ENCODE data around the gene ARF4.
A peak's percentile ranks its signal among the peaks of the same experiment; 100 is the strongest.

ARF4 gene

GRCh38 chr3:57604971-57605370 lies 7.8 kb upstream of the ARF4 start:
- peaks cover 50% of the 10 kb centered on the region for H3K9me3 Mint-ChIP-seq
- H3K27ac Mint-ChIP-seq: peak overlapping the region; percentile 42
- H3K4me3 Mint-ChIP-seq: no peak overlapping the region
- H3K36me3 Mint-ChIP-seq (ENCODE audit: low read depth): peaks cover 65% of the 10 kb centered on the region
- DNase-seq: no peak
- TF ChIP-seq CTCF (IDR thresholded peaks at IDR 0.05): no peak
- H3K4me1 Mint-ChIP-seq: no peaks in the 10 kb centered on the region
- H3K27me3 Mint-ChIP-seq (ENCODE audit: low read depth, poor library complexity): peaks cover under 1% of the 10 kb centered on the region

- no peak for DNase-seq
- Mint-ChIP-seq H3K27ac (no peak overlapping the region), H3K9me3 (peaks cover 6% of the 10 kb centered on the region), H3K4me3 (no peak overlapping the region), H3K27me3 (ENCODE audit: low read depth, poor library complexity) (no peaks in the 10 kb centered on the region), H3K36me3 (ENCODE audit: low read depth) (peaks cover 28% of the 10 kb centered on the region), H3K4me1 (peaks cover 24% of the 10 kb centered on the region)
- no peak for TF ChIP-seq CTCF (IDR thresholded peaks at IDR 0.05)
Measured at GRCh38 chr3:57600195-57600594, 3.1 kb upstream of the ARF4 start.

- peak overlapping the region; percentile 30 for H3K27ac Mint-ChIP-seq
- no peaks in the 10 kb centered on the region for H3K9me3 Mint-ChIP-seq
- no peak for DNase-seq
- no peaks in the 10 kb centered on the region for H3K27me3 Mint-ChIP-seq (ENCODE audit: low read depth, poor library complexity)
- no peak for TF ChIP-seq CTCF (IDR thresholded peaks at IDR 0.05)
- peaks cover 29% of the 10 kb centered on the region for H3K36me3 Mint-ChIP-seq (ENCODE audit: low read depth)
- peak overlapping the region; percentile 98 for H3K4me3 Mint-ChIP-seq
- H3K4me1 Mint-ChIP-seq: peaks cover 35% of the 10 kb centered on the region
Measured at GRCh38 chr3:57598765-57599360, 1.7 kb upstream of the ARF4 start.

GRCh38 chr3:57596495-57597126 lies 533 bp downstream of the ARF4 start:
- H3K9me3 Mint-ChIP-seq: no peaks in the 10 kb centered on the region
- peak; percentile 72 for DNase-seq
- H3K27ac Mint-ChIP-seq: peak overlapping the region; percentile 100
- no peak for TF ChIP-seq CTCF (IDR thresholded peaks at IDR 0.05)
- H3K4me1 Mint-ChIP-seq: peaks cover 43% of the 10 kb centered on the region
- H3K4me3 Mint-ChIP-seq: peak overlapping the region; percentile 98
- H3K36me3 Mint-ChIP-seq (ENCODE audit: low read depth): peaks cover 40% of the 10 kb centered on the region
- H3K27me3 Mint-ChIP-seq (ENCODE audit: low read depth, poor library complexity): no peaks in the 10 kb centered on the region

GRCh38 chr3:57594576-57594975 lies 2.6 kb downstream of the ARF4 start:
- DNase-seq: no peak
- Mint-ChIP-seq H3K27ac (no peak overlapping the region), H3K9me3 (no peaks in the 10 kb centered on the region), H3K4me3 (peak overlapping the region; percentile 98), H3K36me3 (ENCODE audit: low read depth) (peaks cover 48% of the 10 kb centered on the region), H3K27me3 (ENCODE audit: low read depth, poor library complexity) (no peaks in the 10 kb centered on the region), H3K4me1 (peaks cover 42% of the 10 kb centered on the region)
- TF ChIP-seq CTCF (IDR thresholded peaks at IDR 0.05): no peak

- no peaks in the 10 kb centered on the region for H3K9me3 Mint-ChIP-seq
- H3K27me3 Mint-ChIP-seq (ENCODE audit: low read depth, poor library complexity): no peaks in the 10 kb centered on the region
- peaks cover 38% of the 10 kb centered on the region for H3K4me1 Mint-ChIP-seq
- H3K27ac Mint-ChIP-seq: no peak overlapping the region
- peaks cover 48% of the 10 kb centered on the region for H3K36me3 Mint-ChIP-seq (ENCODE audit: low read depth)
- TF ChIP-seq CTCF (IDR thresholded peaks at IDR 0.05): no peak
- no peak for DNase-seq
- H3K4me3 Mint-ChIP-seq: peak overlapping the region; percentile 98
Measured at GRCh38 chr3:57594144-57594543, 3.0 kb downstream of the ARF4 start.

Data from nephron progenitor cell (in vitro differentiated cells).